Measurements from ENCODE around the gene TP53RK.
A peak's percentile ranks its signal among the peaks of the same experiment; 100 is the strongest.

The TP53RK gene

DNA sequence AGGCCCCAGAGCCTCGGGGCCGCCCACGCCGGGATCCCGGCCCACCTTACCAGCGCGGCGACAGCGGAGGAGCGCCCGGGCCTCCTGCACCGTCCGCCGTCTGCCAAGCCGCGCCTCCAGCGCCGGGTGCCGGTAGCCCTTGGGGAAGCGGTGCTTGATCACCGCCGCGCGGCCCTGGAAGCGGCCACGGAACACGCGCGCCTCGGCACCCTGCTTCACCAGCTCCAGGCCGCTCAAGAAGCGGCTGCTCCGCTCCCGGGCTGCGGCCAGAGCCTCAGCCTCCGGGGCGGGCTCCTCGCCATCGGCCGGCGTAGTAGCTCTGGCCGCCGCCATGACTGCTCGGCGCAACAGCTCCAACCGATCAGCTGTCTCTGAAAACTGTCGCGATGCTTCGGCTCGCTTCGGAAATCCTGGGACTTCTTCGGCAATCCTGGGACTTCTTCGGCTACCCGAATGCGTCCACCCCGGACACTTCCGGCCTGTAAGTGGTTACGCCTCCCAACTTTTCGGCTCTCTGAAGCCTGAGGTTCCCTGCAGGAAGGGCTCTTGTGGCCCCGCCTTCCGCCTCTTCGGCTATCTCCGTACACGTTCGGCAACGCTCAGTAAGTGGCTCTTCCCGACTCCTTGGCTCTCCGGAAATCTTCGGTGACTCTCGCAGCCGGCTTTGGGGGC, at the start of gene TP53RK:
Gene TP53RK (minus strand): TSS at position 363 of the 672 bp plus-strand sequence. CDS start 30 bp downstream, at position 333.
- DNase-seq, result peak; percentile 97

DNA sequence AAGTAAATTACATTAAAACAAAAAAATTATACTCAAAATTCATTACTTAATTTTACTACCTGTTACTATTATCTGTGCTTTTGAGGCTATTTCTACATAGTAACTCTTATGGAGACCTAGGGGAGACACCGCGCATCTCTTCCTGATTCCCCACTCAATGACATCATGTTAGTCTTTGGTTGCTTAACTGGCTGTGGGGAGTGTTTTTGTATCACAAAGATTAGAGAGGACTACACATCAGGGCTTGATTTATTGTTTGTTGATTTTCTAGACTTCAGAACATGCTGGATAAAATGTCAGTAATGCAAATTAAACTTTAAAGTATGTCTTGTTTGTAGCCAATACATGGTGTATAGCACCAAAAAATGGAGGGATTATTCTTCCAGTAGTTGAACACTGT, 46.2 kb upstream of the TP53RK start:
- DNase-seq, result no peak

DNA sequence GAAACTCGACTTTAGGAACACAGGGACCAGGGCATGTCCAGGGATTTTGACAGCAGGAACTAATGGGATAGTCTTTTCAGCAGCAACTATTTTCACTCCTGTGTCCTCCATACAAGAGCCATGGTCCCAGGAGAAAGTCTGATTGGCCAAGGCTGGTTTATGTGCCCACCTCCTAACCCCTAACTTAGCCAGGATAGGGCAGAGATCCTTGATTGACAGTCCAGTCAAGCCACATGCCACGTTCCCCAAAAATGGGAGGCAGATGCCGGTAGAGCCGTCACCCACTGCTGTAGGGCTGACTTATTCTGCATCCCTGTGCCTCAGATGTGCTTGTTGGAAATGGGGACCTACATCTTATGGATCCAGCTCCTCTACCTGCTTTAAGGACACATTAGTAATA, 42.5 kb upstream of the TP53RK start:
- no peak for DNase-seq

DNA sequence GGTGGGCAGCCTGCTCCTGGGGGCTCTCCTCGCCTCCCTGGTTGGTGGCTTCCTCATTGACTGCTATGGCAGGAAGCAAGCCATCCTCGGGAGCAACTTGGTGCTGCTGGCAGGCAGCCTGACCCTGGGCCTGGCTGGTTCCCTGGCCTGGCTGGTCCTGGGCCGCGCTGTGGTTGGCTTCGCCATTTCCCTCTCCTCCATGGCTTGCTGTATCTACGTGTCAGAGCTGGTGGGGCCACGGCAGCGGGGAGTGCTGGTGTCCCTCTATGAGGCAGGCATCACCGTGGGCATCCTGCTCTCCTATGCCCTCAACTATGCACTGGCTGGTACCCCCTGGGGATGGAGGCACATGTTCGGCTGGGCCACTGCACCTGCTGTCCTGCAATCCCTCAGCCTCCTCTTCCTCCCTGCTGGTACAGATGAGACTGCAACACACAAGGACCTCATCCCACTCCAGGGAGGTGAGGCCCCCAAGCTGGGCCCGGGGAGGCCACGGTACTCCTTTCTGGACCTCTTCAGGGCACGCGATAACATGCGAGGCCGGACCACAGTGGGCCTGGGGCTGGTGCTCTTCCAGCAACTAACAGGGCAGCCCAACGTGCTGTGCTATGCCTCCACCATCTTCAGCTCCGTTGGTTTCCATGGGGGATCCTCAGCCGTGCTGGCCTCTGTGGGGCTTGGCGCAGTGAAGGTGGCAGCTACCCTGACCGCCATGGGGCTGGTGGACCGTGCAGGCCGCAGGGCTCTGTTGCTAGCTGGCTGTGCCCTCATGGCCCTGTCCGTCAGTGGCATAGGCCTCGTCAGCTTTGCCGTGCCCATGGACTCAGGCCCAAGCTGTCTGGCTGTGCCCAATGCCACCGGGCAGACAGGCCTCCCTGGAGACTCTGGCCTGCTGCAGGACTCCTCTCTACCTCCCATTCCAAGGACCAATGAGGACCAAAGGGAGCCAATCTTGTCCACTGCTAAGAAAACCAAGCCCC, 36.2 kb upstream of the TP53RK start:
- no peak for DNase-seq

- no peak for DNase-seq
Observed at GRCh38 chr20:46724343-46724959, 35.2 kb upstream of the TP53RK start.

GRCh38 chr20:46723039-46723438, 33.8 kb upstream of the TP53RK start:
- no peak for DNase-seq

DNA sequence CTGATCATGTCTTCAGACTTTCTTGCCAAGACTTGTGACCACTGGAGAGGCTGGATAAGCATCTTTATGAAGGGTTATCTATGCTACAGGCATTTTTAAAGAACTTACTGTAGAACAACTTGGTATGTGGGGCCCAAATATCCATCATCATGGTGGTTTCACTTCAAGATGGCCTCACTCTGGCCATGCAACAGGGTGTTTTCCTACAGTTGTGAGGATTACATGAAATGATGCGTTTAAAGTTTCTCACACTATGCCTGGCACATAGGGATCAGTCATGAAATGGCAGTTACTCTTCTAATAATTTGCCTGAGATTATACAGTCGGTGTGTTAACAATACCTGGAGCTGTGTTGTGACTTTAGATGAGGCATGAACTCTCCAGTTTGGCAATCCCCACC, 33.2 kb upstream of the TP53RK start:
- no peak for DNase-seq

DNA sequence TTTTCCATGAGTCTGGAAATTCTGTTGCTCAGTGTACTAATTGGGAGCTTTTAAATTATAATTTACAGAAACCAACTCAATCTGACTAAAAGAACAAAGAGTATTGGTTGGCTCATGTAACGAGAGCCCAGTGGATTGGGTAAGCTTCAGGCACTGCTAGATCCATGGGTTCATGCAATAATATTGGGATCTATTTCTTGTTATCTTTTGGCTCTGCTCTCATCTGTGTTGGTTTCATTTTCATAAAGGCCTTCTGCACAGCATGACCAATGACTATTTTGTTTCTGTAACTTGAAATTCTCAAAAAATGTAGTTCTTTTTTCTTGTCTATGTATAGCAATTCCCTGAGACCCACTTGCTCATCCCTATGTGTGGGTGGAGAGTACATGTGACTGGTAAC, 32.2 kb upstream of the TP53RK start:
- DNase-seq, result no peak

DNA sequence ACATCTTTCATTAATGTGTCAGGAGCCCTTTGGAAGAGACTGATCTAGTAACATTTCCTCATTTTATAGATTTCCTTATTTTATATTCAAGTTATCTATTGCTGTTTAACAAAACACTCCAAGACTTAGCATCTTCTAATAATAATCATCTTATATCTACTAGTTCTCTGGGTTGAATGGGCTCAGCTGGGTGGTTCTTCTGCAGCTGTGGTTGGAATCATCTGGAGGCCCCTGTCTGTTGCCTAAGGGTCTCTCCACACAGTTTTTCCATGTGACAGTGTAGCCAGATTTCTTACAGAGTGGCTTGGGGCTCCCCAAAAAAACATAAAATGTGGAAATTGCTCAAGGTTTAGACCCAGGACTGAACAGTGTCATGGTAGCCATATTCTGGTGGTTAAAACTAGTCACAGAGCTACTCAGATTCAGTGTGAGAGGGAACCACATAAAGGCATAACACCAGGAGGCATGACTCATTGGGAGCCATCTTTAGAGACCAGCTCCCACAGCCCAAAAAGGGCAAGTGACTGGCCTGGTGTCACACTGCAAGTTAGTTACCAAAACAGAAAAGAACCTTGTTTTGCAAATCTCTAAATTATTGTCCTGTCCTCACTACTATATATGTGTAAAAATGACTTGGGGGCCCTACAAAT, 31.7 kb upstream of the TP53RK start:
- no peak for DNase-seq

DNA sequence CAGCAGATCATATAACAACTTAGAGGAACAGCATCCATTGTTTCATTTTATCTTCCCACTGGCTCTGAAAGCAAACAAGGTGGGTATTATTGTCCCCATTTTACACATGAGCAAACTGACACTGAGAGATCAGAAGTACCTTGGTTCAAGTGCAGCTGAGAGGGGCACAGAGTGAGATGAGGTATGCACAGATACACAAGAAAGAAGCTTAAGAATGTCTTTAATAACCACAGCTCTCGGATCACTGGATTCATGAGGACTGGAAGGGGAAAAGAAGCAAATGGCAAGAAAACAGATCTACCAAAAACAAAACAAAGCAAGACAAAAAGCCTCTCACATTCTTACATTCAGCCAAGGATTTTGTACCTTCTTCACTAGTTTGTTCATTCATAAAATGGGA, 30.8 kb upstream of the TP53RK start:
- DNase-seq, result no peak

- DNase-seq, result no peak
Observed at GRCh38 chr20:46717818-46718541, 28.7 kb upstream of the TP53RK start.

DNA sequence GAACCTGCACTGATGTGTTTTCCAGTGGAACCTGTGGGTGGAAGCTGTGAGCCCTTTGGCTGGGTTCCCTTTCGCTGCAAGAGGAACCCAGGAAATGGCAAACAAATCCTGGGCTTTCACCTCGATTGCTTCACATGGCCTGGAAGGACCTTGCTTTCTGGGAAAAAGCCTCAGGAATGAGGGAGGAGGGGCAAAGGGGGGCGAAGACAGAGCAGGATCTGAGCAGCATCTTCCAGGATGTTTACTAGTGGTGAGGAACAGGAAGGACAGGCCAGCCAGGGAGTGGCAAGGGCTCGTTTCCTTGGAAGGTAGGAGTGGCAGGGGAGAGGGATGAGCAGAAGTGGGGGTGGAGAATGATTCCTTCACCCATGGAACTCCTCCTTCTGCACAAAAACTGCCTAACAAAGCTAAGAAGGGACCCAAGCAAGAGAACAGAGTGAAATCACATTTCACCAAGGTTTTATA, 26.1 kb upstream of the TP53RK start:
- no peak for DNase-seq

- no peak for DNase-seq
Observed at GRCh38 chr20:46713957-46714834, 25.0 kb upstream of the TP53RK start.

GRCh38 chr20:46712056-46712636, 22.9 kb upstream of the TP53RK start:
- no peak for DNase-seq

GRCh38 chr20:46710153-46710913, 21.1 kb upstream of the TP53RK start:
- DNase-seq, result no peak

GRCh38 chr20:46709459-46710152, 20.4 kb upstream of the TP53RK start, which contains the start of gene SLC2A10:
SLC2A10 (plus strand) TSS chr20:46709649; CDS start chr20:46709737, 88 bp downstream.
- no peak for DNase-seq

GRCh38 chr20:46709055-46709458, 19.8 kb upstream of the TP53RK start:
- no peak for DNase-seq

GRCh38 chr20:46708172-46708860, 19.1 kb upstream of the TP53RK start:
- DNase-seq, result no peak

GRCh38 chr20:46706242-46706641, 17.0 kb upstream of the TP53RK start:
- no peak for DNase-seq

Data from CD4-positive, alpha-beta T cell treated with Interleukin-10 for 1 hour (primary cell).